Left renal pelvis (tissue), 4 donors: ENCODE measurements around the gene ZACN. TPM values are rescaled to one million over a fixed set of nuclear protein-coding genes. Genes with fewer than 3 reads are reported as not detected.

Experiments
- DNase-seq, 4 donors: peaks; one replicate each; pipeline ENCODE4 v3.0.0-alpha.2; 2013; ENCODE audit warnings: low read depth in 4 of 4, low spot score in 3 of 4
- polyA plus RNA-seq, 4 donors: library from polyadenylated mRNA; unstranded; fragments of 120-200 nt; gene quantifications; one replicate each; pipeline ENCODE4 v1.2.1, GENCODE V29; 2013; ENCODE audit not compliant: insufficient read length in 4 of 4

The ZACN gene
- polyA plus RNA-seq, 4 donors = 0.55 to 29.1 (median 7.2) TPM

DNA sequence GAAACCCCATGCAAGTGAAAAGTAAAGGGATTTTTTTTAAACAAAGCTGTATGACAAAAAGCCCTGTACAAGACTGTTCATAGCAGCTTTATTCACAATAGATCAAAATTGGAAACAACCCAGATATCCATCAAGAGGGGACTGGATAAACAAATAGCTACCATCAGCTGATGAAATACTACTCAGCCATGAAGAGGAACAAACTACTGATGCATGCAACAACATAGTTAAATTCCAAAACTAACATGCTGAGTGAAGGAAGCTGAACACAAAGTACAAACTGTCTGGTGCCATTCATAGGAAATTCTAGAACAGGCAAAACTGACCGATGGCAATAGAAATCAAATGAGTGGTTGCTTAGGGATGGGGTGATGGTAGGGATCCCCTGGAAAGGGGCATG, 46.9 kb downstream of the ZACN start:
- no peak for DNase-seq

DNA sequence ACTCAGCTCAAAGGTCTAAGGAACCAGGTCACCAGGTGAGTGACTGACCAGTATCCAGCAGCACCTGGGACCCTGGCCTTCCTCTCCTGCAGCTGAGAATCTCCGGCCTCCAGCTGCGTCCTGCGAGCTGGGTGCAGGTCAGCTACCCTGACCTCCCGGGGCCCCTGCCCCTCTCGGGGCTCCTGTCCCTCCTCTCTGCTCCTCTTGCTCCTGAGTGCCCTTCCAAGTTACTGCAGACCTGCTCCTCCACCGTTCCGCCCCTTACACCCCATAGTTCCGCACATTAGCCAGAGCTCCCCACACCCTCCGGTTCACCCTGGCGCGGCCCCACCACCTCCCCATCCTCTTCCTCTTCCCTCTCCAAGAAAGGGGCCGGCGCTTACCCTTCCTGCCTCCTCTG, 51.5 kb downstream of the ZACN start:
- no peak for DNase-seq

DNA sequence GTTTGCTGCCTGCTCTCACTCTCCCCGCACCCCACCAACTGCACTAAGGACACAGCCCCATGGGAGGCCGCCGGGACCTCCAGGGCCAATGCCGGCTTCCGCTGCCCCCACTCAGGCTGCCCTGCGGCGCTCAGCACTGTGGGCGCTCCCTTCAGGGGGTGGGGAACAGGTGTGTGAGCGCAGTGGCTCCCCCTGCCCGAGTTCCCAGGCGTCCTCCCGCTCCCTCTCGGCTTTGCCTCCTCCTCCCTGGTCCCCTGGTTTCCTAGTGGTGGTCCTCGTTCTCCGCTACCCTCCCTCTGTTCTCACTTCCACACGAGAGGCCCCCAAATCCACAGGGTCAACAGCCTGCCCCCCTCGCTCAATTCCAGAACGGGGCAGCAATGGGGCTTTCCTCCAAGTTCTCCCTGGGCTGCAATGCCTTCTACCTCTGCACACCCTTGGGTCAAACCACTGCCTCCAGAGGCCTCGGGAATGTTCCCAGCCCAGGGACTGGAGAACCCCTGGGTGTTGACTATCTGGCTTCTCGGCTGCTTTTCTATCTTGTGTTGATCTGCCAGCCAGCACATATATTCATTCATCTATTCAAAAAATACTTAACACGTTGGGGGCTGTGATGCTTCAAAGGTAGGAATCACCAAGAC, 52.2 kb downstream of the ZACN start:
- no peak for DNase-seq

DNA sequence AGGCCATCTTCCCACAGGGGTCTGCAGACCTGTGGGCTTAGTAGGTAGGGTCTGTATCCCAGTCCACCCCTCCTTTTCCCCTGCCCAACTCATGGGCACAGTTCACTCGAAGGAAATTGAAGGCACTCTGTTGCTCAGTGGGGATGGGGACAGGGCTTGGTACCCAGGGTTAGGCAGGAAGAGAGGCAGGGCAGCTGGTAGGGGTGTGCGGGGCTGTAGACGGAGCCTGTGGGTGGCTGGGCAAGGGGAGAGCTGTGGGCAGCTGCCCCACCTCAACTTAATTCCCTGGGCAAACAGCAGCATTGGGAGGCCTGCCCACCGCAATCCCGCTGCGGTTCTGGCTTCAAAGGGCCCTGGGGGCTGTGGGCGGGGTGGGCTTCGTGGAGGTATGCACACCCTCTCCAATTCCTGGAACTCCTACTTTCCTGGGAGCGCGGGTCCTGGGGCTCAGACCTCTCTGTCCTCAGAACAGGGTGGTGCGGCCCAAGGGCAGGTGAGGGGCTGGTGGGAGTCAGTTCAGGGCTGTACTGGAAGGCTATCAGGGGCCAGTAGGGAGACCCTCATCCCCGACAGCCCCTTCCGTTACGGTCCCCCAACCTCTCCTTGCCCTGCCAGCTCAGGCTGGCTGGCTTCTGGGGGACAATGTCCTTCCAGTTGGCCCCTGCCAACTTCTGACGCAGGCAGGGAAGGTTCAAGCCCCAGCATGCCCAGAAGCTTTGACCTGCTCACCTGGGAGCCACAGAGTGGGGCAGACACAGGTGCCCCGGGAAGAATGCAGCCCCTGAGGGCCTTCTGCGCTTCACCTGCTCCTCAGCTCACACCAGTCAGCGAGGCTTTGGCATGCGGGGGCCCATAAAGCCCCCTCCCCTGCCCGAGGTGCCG, 53.0 kb downstream of the ZACN start:
- DNase-seq = no peak

Other genes with a start within 250 kb of the ZACN start
- gene UNC13D, start 234.8 kb upstream of the ZACN start, polyA plus RNA-seq = 1 to 10 TPM; 4.8 to 9.8 (median 7.0) TPM
- 10 to 100 TPM; 56.4 to 93.5 (median 79.6) TPM for gene WBP2, start 223.8 kb upstream of the ZACN start, polyA plus RNA-seq
- gene TRIM47, start 200.6 kb upstream of the ZACN start, polyA plus RNA-seq = 10 to 100 TPM in 1 of 4 donors, 1 to 10 TPM in 3; 6.1 to 18.1 (median 6.7) TPM
- 10 to 100 TPM; 11.0 to 16.9 (median 13.2) TPM for gene TRIM65, start 182.2 kb upstream of the ZACN start, polyA plus RNA-seq
- gene MRPL38, start 174.3 kb upstream of the ZACN start, polyA plus RNA-seq = 100 to 1,000 TPM in 1 of 4 donors, 10 to 100 TPM in 3; 61.8 to 122 (median 76.3) TPM
- gene FBF1, start 138.1 kb upstream of the ZACN start, polyA plus RNA-seq = 10 to 100 TPM in 1 of 4 donors, 1 to 10 TPM in 3; 7.5 to 15.1 (median 8.2) TPM
- 10 to 100 TPM; 20.3 to 40.0 (median 33.3) TPM for gene ACOX1, start 100.0 kb upstream of the ZACN start, polyA plus RNA-seq
- gene TEN1, start 99.9 kb upstream of the ZACN start, polyA plus RNA-seq = 10 to 100 TPM; 19.8 to 32.3 (median 22.9) TPM
- 10 to 100 TPM; 12.5 to 28.5 (median 15.4) TPM for gene CDK3, start 78.3 kb upstream of the ZACN start, polyA plus RNA-seq
- 10 to 100 TPM in 3 of 4 donors, under 1 TPM in 1; 0.60 to 26.9 (median 17.6) TPM for gene EVPL, start 51.9 kb upstream of the ZACN start, polyA plus RNA-seq
- 100 to 1,000 TPM in 3 of 4 donors, 10 to 100 TPM in 1; 87.6 to 114 (median 109) TPM for gene SRP68, start 6.7 kb upstream of the ZACN start, polyA plus RNA-seq
- gene GALR2, start 4.4 kb upstream of the ZACN start, polyA plus RNA-seq = under 1 TPM in 2 of 4 donors, not detected in 2; 0.37 to 0.43 TPM
- gene EXOC7, start 24.6 kb downstream of the ZACN start, polyA plus RNA-seq = 100 to 1,000 TPM; 138 to 167 (median 154) TPM
- gene FOXJ1, start 62.1 kb downstream of the ZACN start, polyA plus RNA-seq = 10 to 100 TPM in 3 of 4 donors, under 1 TPM in 1; 0.55 to 26.8 (median 17.8) TPM
- 10 to 100 TPM; 12.4 to 30.1 (median 28.0) TPM for gene RNF157, start 161.3 kb downstream of the ZACN start, polyA plus RNA-seq
- gene UBALD2, start 186.2 kb downstream of the ZACN start, polyA plus RNA-seq = 10 to 100 TPM; 28.8 to 52.2 (median 30.1) TPM
- gene QRICH2, start 229.1 kb downstream of the ZACN start, polyA plus RNA-seq = 10 to 100 TPM in 1 of 4 donors, 1 to 10 TPM in 3; 4.0 to 11.8 (median 4.9) TPM